ENCODE results near the gene BASP1. TPM values are rescaled to one million over a fixed set of nuclear protein-coding genes. Genes with fewer than 3 reads are reported as not detected.
"Not testable (repeated sequence)": the region's sequence is repeated elsewhere in the genome, so short reads cannot be mapped to it uniquely, and the experiment has no call there.

BASP1 gene
- total RNA-seq, 4 donors from 2014 or later = 22.1 to 37.1 (median 26.8) TPM

DNA sequence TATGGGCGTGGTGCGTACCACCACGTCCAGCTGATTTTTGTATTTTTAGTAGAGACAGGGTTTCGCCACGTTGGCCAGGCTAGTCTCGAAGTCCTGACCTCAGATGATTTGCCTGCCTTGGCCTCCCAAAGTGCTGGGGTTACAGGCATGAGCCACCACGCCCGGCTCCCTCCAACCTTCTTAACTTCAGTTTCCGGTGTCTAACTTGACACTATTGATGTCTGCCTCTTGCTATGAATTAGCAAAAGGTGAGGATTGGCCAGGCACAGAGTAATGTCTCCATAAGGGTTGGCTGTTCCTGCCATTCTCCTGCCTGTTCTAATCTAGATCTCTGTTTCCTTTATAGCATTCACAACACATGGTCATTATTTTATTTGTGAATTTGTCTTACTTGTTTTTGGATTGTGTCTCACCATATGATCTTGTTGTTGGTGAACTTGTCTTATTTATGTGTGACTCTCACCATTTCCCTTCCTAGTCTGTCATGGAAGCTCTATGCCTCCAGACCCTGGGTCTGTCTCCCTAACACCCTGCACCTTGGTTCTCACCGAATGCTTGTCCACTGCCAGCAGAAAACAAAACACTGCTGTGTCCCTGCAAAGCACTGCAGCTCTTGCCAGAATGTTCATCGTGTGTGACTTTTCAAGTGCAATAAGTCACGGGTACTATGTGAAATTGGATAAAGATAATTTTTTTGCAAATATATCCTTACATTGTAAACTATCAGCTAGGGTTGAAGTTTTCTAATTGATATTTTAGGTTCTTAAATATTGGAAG lies 26.0 kb downstream of the BASP1 start:
- WGBS, 2 donors = 86 to 89% methylated on average over 12 of the region's 12 CpGs
- intact Hi-C loops (cut with DNase I; ENCODE audit: low total_unique reads) = no loop called here
- TF ChIP-seq POLR2A (IDR thresholded peaks at IDR 0.05) = no peak
- TF ChIP-seq, protein P1, sequence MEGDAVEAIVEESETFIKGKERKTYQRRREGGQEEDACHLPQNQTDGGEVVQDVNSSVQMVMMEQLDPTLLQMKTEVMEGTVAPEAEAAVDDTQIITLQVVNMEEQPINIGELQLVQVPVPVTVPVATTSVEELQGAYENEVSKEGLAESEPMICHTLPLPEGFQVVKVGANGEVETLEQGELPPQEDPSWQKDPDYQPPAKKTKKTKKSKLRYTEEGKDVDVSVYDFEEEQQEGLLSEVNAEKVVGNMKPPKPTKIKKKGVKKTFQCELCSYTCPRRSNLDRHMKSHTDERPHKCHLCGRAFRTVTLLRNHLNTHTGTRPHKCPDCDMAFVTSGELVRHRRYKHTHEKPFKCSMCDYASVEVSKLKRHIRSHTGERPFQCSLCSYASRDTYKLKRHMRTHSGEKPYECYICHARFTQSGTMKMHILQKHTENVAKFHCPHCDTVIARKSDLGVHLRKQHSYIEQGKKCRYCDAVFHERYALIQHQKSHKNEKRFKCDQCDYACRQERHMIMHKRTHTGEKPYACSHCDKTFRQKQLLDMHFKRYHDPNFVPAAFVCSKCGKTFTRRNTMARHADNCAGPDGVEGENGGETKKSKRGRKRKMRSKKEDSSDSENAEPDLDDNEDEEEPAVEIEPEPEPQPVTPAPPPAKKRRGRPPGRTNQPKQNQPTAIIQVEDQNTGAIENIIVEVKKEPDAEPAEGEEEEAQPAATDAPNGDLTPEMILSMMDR (IDR thresholded peaks at IDR 0.05) = no peak

DNA sequence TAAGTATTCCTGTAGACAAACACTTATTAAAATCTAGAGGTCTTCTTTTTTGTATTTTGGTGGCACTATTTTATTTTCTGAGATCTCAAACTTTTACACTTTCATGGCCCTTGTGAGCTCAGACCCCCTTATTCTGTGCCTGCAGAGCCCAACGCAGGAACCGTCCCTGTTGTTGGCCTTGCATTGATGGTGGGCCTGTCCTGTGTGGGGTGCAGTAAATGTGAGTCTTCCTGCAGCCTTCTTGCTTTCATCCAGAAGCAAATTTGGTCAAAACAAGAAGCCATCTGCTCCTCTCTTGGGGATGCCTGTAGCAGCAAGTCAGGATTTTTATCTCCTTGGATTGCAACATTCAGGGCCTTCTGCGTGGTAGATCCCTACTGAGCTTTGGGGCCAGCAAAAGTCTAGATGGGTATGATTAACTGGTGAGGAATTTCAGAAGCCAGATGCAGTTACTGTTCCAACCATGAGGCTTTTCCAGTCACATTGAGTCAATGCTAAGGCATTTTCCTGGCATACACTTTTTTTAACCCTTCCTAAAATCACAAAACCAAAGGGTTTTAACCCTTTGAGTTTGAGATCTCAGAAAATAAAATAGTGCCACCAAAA lies 31.7 kb downstream of the BASP1 start:
- DNase-seq (ENCODE audit: low spot score in 2 of 2) = peak in 1 of 2 donors; percentile 60
- TF ChIP-seq, protein P1 (IDR thresholded peaks at IDR 0.05) = no peak
- TF ChIP-seq POLR2A (IDR thresholded peaks at IDR 0.05) = no peak
- no peak overlapping the region for H3K4me3 ChIP-seq (ENCODE audit: low read depth, poor library complexity, severe bottlenecking)
- intact Hi-C loops (cut with DNase I; ENCODE audit: low total_unique reads) = no loop called here
- 48 to 49% methylated on average over 3 of the region's 3 CpGs for WGBS, 2 donors

More for the DNA sequence above, 26.0 kb downstream of the BASP1 start:
- DNase-seq (ENCODE audit: low spot score in 2 of 2) = no peak
- no peak overlapping the region for H3K4me3 ChIP-seq (ENCODE audit: low read depth, poor library complexity, severe bottlenecking)

DNA sequence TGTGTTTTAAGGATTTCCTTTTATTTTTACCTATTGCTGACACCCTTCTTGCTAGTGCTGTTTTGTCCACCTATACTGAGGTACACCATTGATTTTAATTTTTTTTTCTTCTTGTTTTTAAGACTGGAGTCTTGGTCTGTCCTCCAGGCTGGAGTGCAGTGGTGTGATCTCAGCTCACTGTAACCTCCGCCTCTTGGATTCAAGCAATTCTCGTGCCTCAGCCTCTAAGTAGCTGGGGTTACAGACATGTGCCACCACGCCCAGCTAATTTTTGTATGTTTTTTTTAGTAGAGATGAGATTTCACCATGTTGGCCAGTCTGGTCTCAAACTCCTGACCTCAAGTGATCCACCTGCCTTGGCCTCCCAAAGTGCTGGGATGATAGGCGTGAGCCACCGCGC lies 32.4 kb downstream of the BASP1 start:
- WGBS, 2 donors = 81 to 82% methylated on average over 6 of the region's 6 CpGs
- not testable (repeated sequence) for DNase-seq (ENCODE audit: low spot score in 2 of 2)

DNA sequence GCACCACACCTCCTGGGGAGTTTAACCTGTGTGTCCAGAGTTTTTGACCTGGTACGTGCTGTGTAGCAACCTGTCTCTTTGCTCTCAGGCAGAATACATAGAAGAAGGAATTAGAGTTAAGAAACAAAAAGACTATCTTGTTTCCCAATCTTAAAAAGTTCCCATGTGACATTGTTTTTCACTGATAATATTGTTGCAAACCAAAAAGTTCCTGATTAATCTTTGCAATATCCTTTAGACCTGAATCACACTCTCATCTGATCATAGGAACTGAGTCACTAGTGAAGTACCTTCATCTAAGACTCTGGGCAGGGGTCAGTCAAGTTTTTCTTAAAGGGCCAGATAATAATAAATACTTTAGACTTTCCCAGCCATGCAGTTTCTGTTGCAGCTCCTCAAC lies 35.1 kb downstream of the BASP1 start:
- TF ChIP-seq, protein P1 (IDR thresholded peaks at IDR 0.05) = no peak
- TF ChIP-seq POLR2A (IDR thresholded peaks at IDR 0.05) = no peak

More for the DNA sequence above, 32.4 kb downstream of the BASP1 start:
- H3K4me3 ChIP-seq (ENCODE audit: low read depth, poor library complexity, severe bottlenecking); intact Hi-C loops (cut with DNase I; ENCODE audit: low total_unique reads): not testable (repeated sequence)

DNA sequence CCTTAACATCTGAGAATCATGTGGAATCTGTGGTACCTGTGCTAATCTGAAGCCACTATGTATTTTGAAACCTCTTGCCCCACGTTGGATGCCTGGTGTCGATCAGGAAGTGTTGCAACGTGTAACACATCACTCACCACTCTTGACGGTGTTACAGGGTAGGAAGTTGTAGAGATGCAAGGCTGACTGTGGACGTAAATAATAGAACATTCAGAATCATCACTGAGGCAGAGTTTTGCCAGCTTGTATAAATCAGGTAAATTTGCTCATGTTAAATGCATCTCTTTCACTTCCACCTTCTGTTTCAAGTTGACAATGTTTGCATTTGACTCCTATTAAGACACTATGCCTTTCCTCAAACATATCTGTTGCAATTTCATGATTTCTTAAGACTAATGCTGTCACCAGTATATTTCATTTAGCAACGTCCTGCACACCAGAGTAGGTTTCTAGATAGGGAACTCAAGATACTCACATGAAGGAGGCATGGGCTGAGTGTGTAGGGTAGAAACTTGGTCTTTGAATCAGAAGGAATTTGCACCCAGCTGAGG lies 38.1 kb downstream of the BASP1 start:
- no peak for DNase-seq (ENCODE audit: low spot score in 2 of 2)
- 64 to 73% methylated on average over 6 of the region's 6 CpGs for WGBS, 2 donors
- H3K4me3 ChIP-seq (ENCODE audit: low read depth, poor library complexity, severe bottlenecking) = no peak overlapping the region
- TF ChIP-seq POLR2A (IDR thresholded peaks at IDR 0.05) = no peak
- TF ChIP-seq, protein P1 (IDR thresholded peaks at IDR 0.05) = no peak
- intact Hi-C loops (cut with DNase I; ENCODE audit: low total_unique reads) = no loop called here

More for the DNA sequence above, 35.1 kb downstream of the BASP1 start:
- no peak for DNase-seq (ENCODE audit: low spot score in 2 of 2)
- intact Hi-C loops (cut with DNase I; ENCODE audit: low total_unique reads) = no loop called here
- 62 to 67% methylated on average over 1 of the region's 1 CpG for WGBS, 2 donors
- H3K4me3 ChIP-seq (ENCODE audit: low read depth, poor library complexity, severe bottlenecking) = no peak overlapping the region

DNA sequence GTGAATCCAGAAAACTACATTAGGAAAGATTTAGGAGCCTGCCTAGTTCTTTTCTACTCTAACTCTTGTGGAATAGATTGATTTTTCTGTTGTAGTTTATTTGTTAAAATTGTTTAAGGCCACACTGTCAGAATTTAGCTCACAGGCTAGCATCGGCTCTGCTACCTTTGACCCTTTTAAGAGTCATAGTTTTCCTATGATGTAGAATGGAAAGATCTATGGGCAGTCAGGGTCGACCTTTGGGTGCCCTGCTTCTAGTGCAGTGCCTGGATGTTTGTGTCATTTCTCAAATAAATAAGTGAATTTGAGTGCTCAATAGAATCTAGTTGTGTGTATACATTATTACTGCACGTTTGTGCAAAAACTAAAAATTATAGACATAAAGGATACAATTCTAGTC lies 38.7 kb downstream of the BASP1 start:
- no peak for DNase-seq (ENCODE audit: low spot score in 2 of 2)
- intact Hi-C loops (cut with DNase I; ENCODE audit: low total_unique reads) = no loop called here
- no peak overlapping the region for H3K4me3 ChIP-seq (ENCODE audit: low read depth, poor library complexity, severe bottlenecking)
- WGBS, 2 donors = 81 to 91% methylated on average over 3 of the region's 3 CpGs
- TF ChIP-seq, protein P1 (IDR thresholded peaks at IDR 0.05) = no peak
- TF ChIP-seq POLR2A (IDR thresholded peaks at IDR 0.05) = no peak
